K562 (cell line): ENCODE results near the gene TULP3. TPM values are rescaled to one million over a fixed set of nuclear protein-coding genes. Genes with fewer than 3 reads are reported as not detected.

Source experiments
- ATAC-seq: fragments of 200-7000 bp; cut with Tn5 transposase; 3 replicates; pipeline ENCODE4 v1.9.1; 2020; ENCODE audit warnings: moderate library complexity
- BruUV-seq: library from RNA; stranded (reverse); fragments of 400-500 nt; replicated peaks from 2 replicates; lab custom pipeline; 2021; lab: Mats Ljungman, UMichigan
- CTCF ChIA-PET: fragments of 300-600 bp; formaldehyde crosslinking; extraction: SDS; loops from one replicate; lab custom pipeline; 2021; ENCODE audit warnings: low intra/inter-chr PET ratio; lab: Yijun Ruan, JAX
- POLR2A ChIA-PET: fragments of 300-600, 350-650 bp; sonication (Branson Sonifier 250); formaldehyde crosslinking; extraction: SDS; loops from one replicate; lab custom pipeline; 2021; ENCODE audit warnings: antibody characterized with exemption, inconsistent platforms; lab: Yijun Ruan, JAX
- DNase-seq, 4 experiments: peaks; one replicate each; pipeline versions ENCODE4 v3.0.0 to v3.0.0-alpha.2; 2011 to 2018; ENCODE audit warnings: low spot score in 3 of 4, mixed read lengths in 3 of 4; ENCODE audit errors: extremely low read depth in 1 of 4
- FAIRE-seq: peaks from 2 replicates; lab custom pipeline; 2011; peaks lifted over from hg19 to GRCh38; lab: Jason Lieb, UNC
- H2AFZ ChIP-seq: 2 replicates; pipeline ENCODE4 v1.6.0; 2011; ENCODE audit warnings: low read depth, low read length, control low read depth, inconsistent platforms
- H3K27ac ChIP-seq: fragments of 200-600 bp; 3 replicates; pipeline ENCODE4 v1.8.0; 2011; ENCODE audit warnings: low read depth, mild to moderate bottlenecking, control low read depth, inconsistent platforms, low read length, moderate library complexity, mixed read lengths; ENCODE audit errors: extremely low read depth
- H3K27me3 ChIP-seq, 2 experiments: fragments of 300-600 bp in 1 of 2; 2 replicates in 1 of 2; 3 replicates in 1 of 2; pipeline versions ENCODE4 v1.6.0 to v1.8.0; 2011; ENCODE audit warnings: inconsistent platforms in 2 of 2, low read length in 2 of 2, mild to moderate bottlenecking in 1 of 2, mixed read lengths in 1 of 2, moderate library complexity in 1 of 2; ENCODE audit not compliant: control insufficient read depth in 2 of 2, insufficient read depth in 2 of 2
- H3K36me3 ChIP-seq: fragments of 300-600 bp; 3 replicates; pipeline ENCODE4 v1.8.0; 2011; ENCODE audit warnings: mild to moderate bottlenecking, low read length, inconsistent platforms; ENCODE audit not compliant: control insufficient read depth, insufficient read depth
- H3K4me1 ChIP-seq, 2 experiments: fragments of 200-600 bp in 1 of 2; replicated peaks in 1 of 2; 2 replicates in 1 of 2; 3 replicates in 1 of 2; pipeline versions ENCODE4 v1.5.1 to v1.8.0; 2011; ENCODE audit warnings: inconsistent platforms in 2 of 2, low read length in 2 of 2, mild to moderate bottlenecking in 1 of 2, mixed read lengths in 1 of 2, moderate library complexity in 1 of 2; ENCODE audit not compliant: control insufficient read depth in 2 of 2, insufficient read depth in 2 of 2
- H3K4me2 ChIP-seq: 2 replicates; pipeline ENCODE4 v1.6.1; 2011; ENCODE audit warnings: low read length, control low read depth, inconsistent platforms, mixed read lengths; ENCODE audit not compliant: insufficient read depth
- H3K4me3 ChIP-seq: fragments of 200-600 bp; sonication (generic), shearing (Covaris generic); 2 replicates; pipeline ENCODE4 v1.5.1; 2016; ENCODE audit warnings: control low read depth, inconsistent platforms
- H3K79me2 ChIP-seq: fragments of 200-600 bp; 3 replicates; pipeline ENCODE4 v1.8.0; 2011; ENCODE audit warnings: low read length, inconsistent platforms; ENCODE audit not compliant: control insufficient read depth, insufficient read depth
- H3K9ac ChIP-seq, 2 experiments: 2 replicates each; pipeline versions ENCODE4 v1.6.0 to v1.6.1; 2011; ENCODE audit warnings: low read depth in 2 of 2, low read length in 2 of 2, control low read depth in 1 of 2, inconsistent platforms in 1 of 2, mild to moderate bottlenecking in 1 of 2, mixed read lengths in 1 of 2; ENCODE audit not compliant: insufficient read depth in 1 of 2
- H3K9me1 ChIP-seq: one replicate; pipeline ENCODE4 v1.6.0; 2011; ENCODE audit warnings: inconsistent platforms, mild to moderate bottlenecking, low read length, moderate library complexity; ENCODE audit not compliant: control insufficient read depth, insufficient read depth
- H3K9me3 ChIP-seq: replicated peaks from 2 replicates; pipeline ENCODE4 v1.5.1; 2011; ENCODE audit warnings: low read depth, low read length, inconsistent platforms; ENCODE audit not compliant: control insufficient read depth, insufficient read depth
- H4K20me1 ChIP-seq: replicated peaks from 2 replicates; pipeline ENCODE4 v1.6.1; 2011; ENCODE audit warnings: low read length, inconsistent platforms, mixed read lengths; ENCODE audit not compliant: control insufficient read depth, insufficient read depth
- CUX1 ChIP-seq: fragments of 200-800 bp; sonication (Bioruptor generic); IDR thresholded peaks from 2 replicates; pipeline ENCODE4 v1.6.1; 2016; ENCODE audit warnings: missing genetic modification characterization, missing compliant biosample characterization
- ELF2 ChIP-seq: fragments of 250-450 bp; sonication (Bioruptor Pico); IDR thresholded peaks from 2 replicates; pipeline ENCODE4 v1.5.0; 2021; ENCODE audit warnings: mild to moderate bottlenecking
- FIP1L1 ChIP-seq: fragments of 200-400 bp; formaldehyde crosslinking; IDR thresholded peaks from 2 replicates; pipeline ENCODE4 v1.6.1; 2018; ENCODE audit warnings: mild to moderate bottlenecking, low read depth, low read length; ENCODE audit not compliant: poor library complexity, severe bottlenecking
- FOXP1 ChIP-seq: sonication (generic); formaldehyde crosslinking; IDR thresholded peaks from 2 replicates; pipeline ENCODE4 v1.8.0; 2022; ENCODE audit warnings: mild to moderate bottlenecking, missing genetic modification reagents
- KLF16 ChIP-seq: IDR thresholded peaks from 2 replicates; pipeline ENCODE4 v1.6.1; 2016; ENCODE audit warnings: antibody characterized with exemption
- NCOA1 ChIP-seq: fragments of 450-650 bp; IDR thresholded peaks from 2 replicates; pipeline ENCODE4 v1.6.1; 2016; ENCODE audit warnings: low read depth
- RAD51 ChIP-seq: fragments of 450-650 bp; IDR thresholded peaks from 2 replicates; pipeline ENCODE4 v1.7.1; 2016; ENCODE audit warnings: low read depth, mild to moderate bottlenecking, borderline replicate concordance
- STAG1 ChIP-seq: sonication (generic); formaldehyde crosslinking; IDR thresholded peaks from 2 replicates; pipeline ENCODE4 v1.5.0; 2020; ENCODE audit warnings: missing genetic modification reagents, borderline replicate concordance
- ZBTB43 ChIP-seq: sonication (generic); formaldehyde crosslinking; IDR thresholded peaks from 2 replicates; pipeline ENCODE4 v1.8.0; 2023; ENCODE audit warnings: mild to moderate bottlenecking, missing genetic modification reagents
- WGBS: fragments of 100-300 bp; shearing (Covaris generic); methylation state at CpG from one replicate; pipeline ENCODE4 v1.1.6; 2016; ENCODE audit warnings: low coverage, mixed read lengths; ENCODE audit not compliant: insufficient coverage; ENCODE audit errors: missing lambda C conversion rate; 5-methylcytosine and 5-hydroxymethylcytosine counted together
- in situ Hi-C: fragments of 300-500 bp; cut with MboI; formaldehyde crosslinking; loops from 4 replicates; pipeline ENCODE4 v1.15.0; 2018; ENCODE audit warnings: inconsistent platforms, mixed read lengths
- intact Hi-C: fragments of 100-400 bp; cut with micrococcal nuclease; formaldehyde crosslinking; loops from 2 replicates; pipeline ENCODE4 v1.14.2; 2022
- polyA plus RNA-seq, 8 experiments: library from polyadenylated mRNA; depleted of rRNA in 4 of 8; stranded (reverse) in 5 of 8; unstranded in 3 of 8; fragments of >200 nt; fragmentation: Nextera tagmentation in 2 of 8; fragmentation: Illumina TruSeq in 1 of 8; extraction: Ambion mirVana in 2 of 8; extraction: Trizol in 1 of 8; gene quantifications; 2 replicates each; pipeline versions ENCODE4 v1.2.1 to v1.2.3, GENCODE V29; 2011 to 2014; ENCODE audit warnings: inconsistent platforms in 1 of 8, missing spikeins in 1 of 8
- total RNA-seq, 7 experiments: library from RNA; depleted of rRNA in 6 of 7; stranded (reverse); fragments of >200 nt in 6 of 7; fragmentation: Illumina TruSeq in 2 of 7; extraction: Trizol in 2 of 7; gene quantifications; 2 replicates each; pipeline versions ENCODE4 v1.2.1 to v1.2.3, GENCODE V29; 2011 to 2021; ENCODE audit warnings: low replicate concordance in 1 of 7

The TULP3 gene
- total and polyA plus RNA-seq, 9 of the 15 experiments (the other 6 are each of a cell fraction or from before 2014, with no cell fraction given), result 3.6 to 13.3 (median 7.3) TPM

- no peak for DNase-seq
- intact Hi-C loops, result no loop called here
- Histone ChIP-seq H3K4me1 (peaks cover 9 to 16% of the 10 kb centered on the region in 2 experiments; a peak in 3 of 5 replicates), H3K9me3 (no peaks in the 10 kb centered on the region), H3K79me2 (peaks cover 9% of the 10 kb centered on the region; the same call in 2 of the 3 replicates), H3K27ac (no peak overlapping the region), H2AFZ (no peak overlapping the region), H3K4me3 (no peak overlapping the region), H3K27me3 (no peaks in the 10 kb centered on the region), H3K36me3 (peaks cover 28% of the 10 kb centered on the region; the same call in 2 of the 3 replicates), H3K9me1 (no peaks in the 10 kb centered on the region), H3K4me2 (no peak overlapping the region), H4K20me1 (no peaks in the 10 kb centered on the region), H3K9ac (no peak overlapping the region)
- FAIRE-seq, result no peak
- no peak for TF ChIP-seq STAG1 (CRISPR knock-in tag)
- in situ Hi-C loops, result no loop called here
- ChIA-PET POLR2A (interaction anchor here (0.5 to 0.6 kb wide), 2 partner anchors 93 to 105 kb away, joined by 3 read pairs; no protein-coding TSS in a partner anchor), CTCF (no interaction called here)
- WGBS, result 77% methylated on average over 7 of the region's 7 CpGs
- BruUV-seq, result no TSS peak
- ATAC-seq, result no peak
These were observed 89.9 kb downstream of the TULP3 start for GRCh38 chr12:2980630-2981029.

GRCh38 chr12:2982361-2982760 lies 91.7 kb downstream of the TULP3 start:
- no peak overlapping the region for H3K4me3 ChIP-seq
- no peaks in the 10 kb centered on the region for H4K20me1 ChIP-seq
- intact Hi-C loops, result no loop called here
- 96% methylated on average over 9 of the region's 13 CpGs for WGBS
- ChIA-PET POLR2A (interaction anchor here (0.6 to 1.0 kb wide), 2 partner anchors 19 to 31 kb away, joined by 3 to 5 read pairs; no protein-coding TSS in a partner anchor), CTCF (no interaction called here)
- in situ Hi-C loops, result no loop called here
- peaks cover 26% of the 10 kb centered on the region; the same call in 2 of the 3 replicates for H3K36me3 ChIP-seq
- peaks cover 6 to 7% of the 10 kb centered on the region in 2 experiments; a peak in 3 of 5 replicates for H3K4me1 ChIP-seq
- H3K27me3 ChIP-seq, result no peaks in the 10 kb centered on the region
- H3K4me2 ChIP-seq, result no peak overlapping the region
- BruUV-seq, result no TSS peak
- no peak overlapping the region for H3K27ac ChIP-seq
- H3K79me2 ChIP-seq, result peaks cover 9% of the 10 kb centered on the region; the same call in 2 of the 3 replicates
- no peaks in the 10 kb centered on the region for H3K9me1 ChIP-seq
- no peak for ATAC-seq
- DNase-seq, result no peak
- H3K9me3 ChIP-seq, result no peaks in the 10 kb centered on the region
- H2AFZ ChIP-seq, result no peak overlapping the region
- no peak for FAIRE-seq
- no peak overlapping the region; a peak in 1 of 4 replicates for H3K9ac ChIP-seq
- no peak for TF ChIP-seq ZBTB43 (CRISPR knock-in tag)
- no peak for TF ChIP-seq FOXP1 (CRISPR knock-in tag)
- TF ChIP-seq FIP1L1, result no peak
- no peak for TF ChIP-seq RAD51
- TF ChIP-seq KLF16, result no peak
- no peak for TF ChIP-seq CUX1 (CRISPR knock-in tag)
- TF ChIP-seq ELF2 (CRISPR knock-in tag), result no peak
- TF ChIP-seq NCOA1, result no peak
